Stimulated activated CD8-positive, alpha-beta memory T cell treated with anti-CD3 and anti-CD28 coated beads, Interleukin-2, amount 100 ng/mL, for 1 hour (primary cell): ENCODE results near the gene CTNND2.

Experiments
- DNase-seq, 2 donors: peaks; one replicate each; pipeline ENCODE4 v3.0.0-alpha.2; 2020; ENCODE audit warnings: low read depth in 2 of 2

The CTNND2 gene

GRCh38 chr5:10932426-10932825 lies 971.8 kb downstream of the CTNND2 start:
- DNase-seq = no peak

GRCh38 chr5:10927608-10928007 lies 976.6 kb downstream of the CTNND2 start:
- no peak for DNase-seq

GRCh38 chr5:10923310-10923709 lies 980.9 kb downstream of the CTNND2 start:
- DNase-seq = no peak
